Measurements from ENCODE around the gene LTBP3.

The LTBP3 gene

GRCh38 chr11:65589444-65590239 lies 31.5 kb upstream of the LTBP3 start:
- no peak overlapping the region for H3K27ac ChIP-seq
- TF ChIP-seq CTCF (conservative IDR thresholded peaks at IDR 0.05) = no peak
- TF ChIP-seq ZFX (IDR thresholded peaks at IDR 0.05) = no peak

- no peak overlapping the region for H3K27ac ChIP-seq
- no peak for TF ChIP-seq ZFX (IDR thresholded peaks at IDR 0.05)
- TF ChIP-seq CTCF (conservative IDR thresholded peaks at IDR 0.05) = no peak; the same call in 1 of the 2 replicates
Measured at GRCh38 chr11:65588199-65589054, 30.3 kb upstream of the LTBP3 start.

GRCh38 chr11:65586676-65587075 lies 28.5 kb upstream of the LTBP3 start:
- H3K27ac ChIP-seq = no peak overlapping the region
- TF ChIP-seq CTCF (conservative IDR thresholded peaks at IDR 0.05) = no peak
- no peak for TF ChIP-seq ZFX (IDR thresholded peaks at IDR 0.05)

- no peak for TF ChIP-seq ZFX (IDR thresholded peaks at IDR 0.05)
- no peak for TF ChIP-seq CTCF (conservative IDR thresholded peaks at IDR 0.05)
- no peak overlapping the region for H3K27ac ChIP-seq
Measured at GRCh38 chr11:65586247-65586630, 28.1 kb upstream of the LTBP3 start.

GRCh38 chr11:65585396-65586246 lies 27.5 kb upstream of the LTBP3 start:
- no peak overlapping the region for H3K27ac ChIP-seq

DNA sequence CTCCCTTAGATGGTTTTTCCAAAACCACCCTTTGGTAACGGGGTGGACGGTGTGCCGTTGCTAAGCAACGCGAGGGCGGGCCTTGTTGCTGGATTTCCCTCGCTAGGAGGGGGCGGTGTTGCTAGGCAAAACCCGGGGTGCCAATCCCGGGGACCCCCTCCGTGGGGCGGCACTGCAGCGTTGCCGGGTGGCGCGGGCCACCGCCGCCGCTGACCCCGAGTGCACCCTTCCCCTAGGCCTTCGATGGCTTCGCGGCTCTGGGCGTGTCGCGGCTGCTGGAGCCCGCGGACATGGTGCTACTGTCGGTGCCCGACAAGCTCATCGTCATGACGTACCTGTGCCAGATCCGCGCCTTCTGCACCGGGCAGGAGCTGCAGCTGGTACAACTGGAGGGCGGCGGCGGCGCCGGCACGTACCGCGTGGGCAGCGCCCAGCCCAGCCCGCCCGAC lies 26.6 kb upstream of the LTBP3 start:
- H3K27ac ChIP-seq = no peak overlapping the region
- TF ChIP-seq CTCF (conservative IDR thresholded peaks at IDR 0.05) = no peak
- TF ChIP-seq ZFX (IDR thresholded peaks at IDR 0.05) = no peak

More at GRCh38 chr11:65585396-65586246, 27.5 kb upstream of the LTBP3 start:
- TF ChIP-seq ZFX (IDR thresholded peaks at IDR 0.05) (no peak), CTCF (conservative IDR thresholded peaks at IDR 0.05) (no peak)

Measured in C4-2B (cell line).